Mammary epithelial cell (primary cell): ENCODE measurements around the gene SLC4A4.

Experiments used
- EZH2 ChIP-seq: IDR thresholded peaks from 2 replicates; pipeline ENCODE4 v1.6.1; 2012; ENCODE audit warnings: low read length, inconsistent platforms, borderline replicate concordance
- TF ChIP-seq, protein P1 (sequence below), 2 donors: IDR thresholded peaks in 1 of 2; conservative IDR thresholded peaks in 1 of 2; 2 replicates each; pipeline ENCODE4 v1.5.1; 2011 to 2012; ENCODE audit warnings: inconsistent platforms in 2 of 2, low read length in 2 of 2, mild to moderate bottlenecking in 2 of 2, control low read depth in 1 of 2, low read depth in 1 of 2; ENCODE audit not compliant: insufficient read depth in 1 of 2; ENCODE audit errors: extremely low read depth in 1 of 2

DNA sequence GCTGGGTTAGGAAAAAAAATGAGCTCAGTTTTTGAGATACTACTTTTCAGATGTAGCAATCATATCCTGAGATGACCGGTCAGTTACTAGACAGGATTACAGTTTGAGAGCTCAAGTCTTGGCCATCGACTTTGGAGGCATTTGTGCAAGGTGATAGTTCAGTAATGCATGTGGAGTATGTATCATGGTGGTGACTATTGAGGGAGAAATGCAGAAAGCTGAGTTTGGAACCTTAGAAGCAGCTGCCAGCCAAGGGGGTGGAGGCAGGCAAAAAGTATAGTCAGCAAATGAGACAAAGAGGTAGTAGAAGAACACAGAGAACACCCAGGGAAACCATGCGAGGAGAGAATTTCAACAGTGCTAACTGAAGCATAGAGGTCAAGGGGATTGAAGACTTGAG lies 48.7 kb upstream of the SLC4A4 start:
- TF ChIP-seq, protein P1, sequence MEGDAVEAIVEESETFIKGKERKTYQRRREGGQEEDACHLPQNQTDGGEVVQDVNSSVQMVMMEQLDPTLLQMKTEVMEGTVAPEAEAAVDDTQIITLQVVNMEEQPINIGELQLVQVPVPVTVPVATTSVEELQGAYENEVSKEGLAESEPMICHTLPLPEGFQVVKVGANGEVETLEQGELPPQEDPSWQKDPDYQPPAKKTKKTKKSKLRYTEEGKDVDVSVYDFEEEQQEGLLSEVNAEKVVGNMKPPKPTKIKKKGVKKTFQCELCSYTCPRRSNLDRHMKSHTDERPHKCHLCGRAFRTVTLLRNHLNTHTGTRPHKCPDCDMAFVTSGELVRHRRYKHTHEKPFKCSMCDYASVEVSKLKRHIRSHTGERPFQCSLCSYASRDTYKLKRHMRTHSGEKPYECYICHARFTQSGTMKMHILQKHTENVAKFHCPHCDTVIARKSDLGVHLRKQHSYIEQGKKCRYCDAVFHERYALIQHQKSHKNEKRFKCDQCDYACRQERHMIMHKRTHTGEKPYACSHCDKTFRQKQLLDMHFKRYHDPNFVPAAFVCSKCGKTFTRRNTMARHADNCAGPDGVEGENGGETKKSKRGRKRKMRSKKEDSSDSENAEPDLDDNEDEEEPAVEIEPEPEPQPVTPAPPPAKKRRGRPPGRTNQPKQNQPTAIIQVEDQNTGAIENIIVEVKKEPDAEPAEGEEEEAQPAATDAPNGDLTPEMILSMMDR (conservative IDR thresholded peaks at IDR 0.05 in 1 of 2, IDR thresholded peaks at IDR 0.05 in 1 of 2; ENCODE audit: extremely low read depth in 1 of 2, insufficient read depth in 1 of 2, low read depth in 1 of 2, low read length in 2 of 2) = no peak
- no peak for TF ChIP-seq EZH2
